ENCODE measurements around the gene TYW1.

- TF ChIP-seq CTCF (IDR thresholded peaks at IDR 0.05) (no peak), POLR2A (IDR thresholded peaks at IDR 0.05) (no peak)
These were observed 108.7 kb downstream of the TYW1 start for GRCh38 chr7:67105377-67105776.

All from prostate gland (tissue), 2 donors.